Measurements from ENCODE around the gene DDX1.

Gene DDX1

DNA sequence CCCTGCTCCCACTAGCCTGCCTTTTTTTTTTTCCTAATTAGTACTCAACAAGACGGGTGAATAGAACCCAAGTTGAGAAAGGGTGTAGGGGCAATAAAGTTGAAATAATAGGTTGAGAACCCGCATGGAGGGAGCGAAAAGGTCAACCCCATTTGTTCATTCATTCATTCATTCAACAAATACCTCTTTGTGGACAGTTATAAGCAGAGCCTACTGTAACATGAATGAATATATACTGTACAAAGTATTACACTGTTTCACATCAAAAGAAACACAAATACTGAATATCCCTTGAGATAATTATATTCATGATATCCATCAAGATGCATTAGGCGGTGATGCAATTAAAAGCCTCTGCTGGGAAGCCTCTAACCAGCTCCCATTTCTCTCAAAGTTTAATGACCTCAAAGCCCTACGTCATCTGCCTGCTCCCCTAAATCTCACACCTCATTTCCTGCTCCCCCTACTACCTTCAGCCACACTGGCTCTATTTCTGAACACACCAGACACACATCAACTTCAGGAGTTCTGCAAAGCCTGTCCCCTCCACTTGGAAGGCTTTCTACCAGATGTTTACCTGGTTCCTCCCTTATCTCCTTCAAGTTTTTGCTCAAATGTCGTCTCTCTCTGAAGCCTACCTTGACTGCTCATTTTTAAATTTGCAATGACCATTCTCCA is 29.2 kb upstream of the DDX1 start:
- DNase-seq (ENCODE audit: low read depth in 2 of 2), result no peak

GRCh38 chr2:15563227-15564100 is 28.2 kb upstream of the DDX1 start:
- no peak for DNase-seq (ENCODE audit: low read depth in 2 of 2)

DNA sequence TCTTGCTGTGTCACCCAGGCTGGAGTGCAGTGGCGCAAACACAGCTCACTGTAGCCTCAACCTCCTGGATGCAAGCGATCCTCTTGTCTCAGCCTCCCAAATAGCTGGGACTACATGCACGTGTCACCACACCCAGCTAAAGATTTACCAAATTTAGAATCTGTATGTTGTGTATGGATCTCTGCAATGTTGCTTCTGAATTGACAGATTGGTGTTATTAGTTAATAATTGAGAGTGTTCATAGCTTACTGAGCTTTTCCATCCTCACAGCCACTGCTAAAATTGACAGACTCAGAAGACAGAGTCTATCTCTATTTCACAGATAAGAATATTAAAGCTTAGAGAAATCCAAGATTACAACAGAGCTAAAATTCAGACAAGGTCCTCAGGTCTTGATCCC is 26.3 kb upstream of the DDX1 start:
- DNase-seq (ENCODE audit: low read depth in 2 of 2), result no peak

GRCh38 chr2:15565994-15566671 is 25.5 kb upstream of the DDX1 start:
- no peak for DNase-seq (ENCODE audit: low read depth in 2 of 2)

- DNase-seq (ENCODE audit: low read depth in 2 of 2), result no peak
These were observed 24.8 kb upstream of the DDX1 start for GRCh38 chr2:15566912-15567311.

DNA sequence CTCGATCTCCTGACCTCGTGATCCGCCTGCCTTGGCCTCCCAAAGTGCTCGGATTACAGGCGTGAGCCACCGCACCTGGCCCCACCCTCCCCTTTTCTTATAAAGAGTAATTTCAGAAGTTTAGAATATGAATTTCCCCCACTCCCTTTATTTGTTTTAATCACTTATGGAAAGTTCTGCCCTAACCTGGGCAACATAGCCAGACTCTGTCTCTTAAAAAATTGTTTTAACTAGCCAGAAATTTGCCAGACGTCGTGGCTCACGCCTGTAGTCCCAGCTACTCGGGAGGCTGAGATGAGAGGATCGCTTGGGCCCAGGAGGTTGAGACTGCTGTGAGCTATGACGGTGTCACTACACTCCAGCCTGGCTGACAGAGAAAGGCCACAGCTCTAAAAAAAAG is 22.8 kb upstream of the DDX1 start:
- no peak for DNase-seq (ENCODE audit: low read depth in 2 of 2)

- no peak for DNase-seq (ENCODE audit: low read depth in 2 of 2)
These were observed 21.6 kb upstream of the DDX1 start for GRCh38 chr2:15570104-15570503.

GRCh38 chr2:15571729-15572128 is 19.9 kb upstream of the DDX1 start:
- DNase-seq (ENCODE audit: low read depth in 2 of 2), result no peak

- DNase-seq (ENCODE audit: low read depth in 2 of 2), result peak; percentile 64
These were observed 14.5 kb upstream of the DDX1 start for GRCh38 chr2:15577071-15577735.

DNA sequence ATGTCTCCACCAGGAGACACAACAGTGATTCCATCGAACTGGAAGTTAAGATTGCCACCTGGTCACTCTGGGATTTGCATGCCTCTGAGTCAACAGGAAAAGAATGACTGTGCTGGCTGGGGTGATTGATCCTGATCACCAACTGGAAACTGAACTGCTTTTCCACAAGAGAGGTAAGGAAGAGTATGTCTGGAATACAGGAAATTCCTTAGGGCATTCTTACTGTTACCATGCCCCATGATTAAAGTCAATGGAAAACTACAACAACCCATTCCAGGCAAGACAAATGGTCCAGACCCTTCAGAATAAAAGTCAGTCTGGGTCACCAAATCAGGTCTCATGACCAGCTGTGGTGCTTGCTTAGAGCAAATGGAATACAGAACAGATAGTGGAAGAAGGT is 12.0 kb upstream of the DDX1 start:
- DNase-seq (ENCODE audit: low read depth in 2 of 2), result no peak

GRCh38 chr2:15580451-15580850 is 11.2 kb upstream of the DDX1 start:
- no peak for DNase-seq (ENCODE audit: low read depth in 2 of 2)

DNA sequence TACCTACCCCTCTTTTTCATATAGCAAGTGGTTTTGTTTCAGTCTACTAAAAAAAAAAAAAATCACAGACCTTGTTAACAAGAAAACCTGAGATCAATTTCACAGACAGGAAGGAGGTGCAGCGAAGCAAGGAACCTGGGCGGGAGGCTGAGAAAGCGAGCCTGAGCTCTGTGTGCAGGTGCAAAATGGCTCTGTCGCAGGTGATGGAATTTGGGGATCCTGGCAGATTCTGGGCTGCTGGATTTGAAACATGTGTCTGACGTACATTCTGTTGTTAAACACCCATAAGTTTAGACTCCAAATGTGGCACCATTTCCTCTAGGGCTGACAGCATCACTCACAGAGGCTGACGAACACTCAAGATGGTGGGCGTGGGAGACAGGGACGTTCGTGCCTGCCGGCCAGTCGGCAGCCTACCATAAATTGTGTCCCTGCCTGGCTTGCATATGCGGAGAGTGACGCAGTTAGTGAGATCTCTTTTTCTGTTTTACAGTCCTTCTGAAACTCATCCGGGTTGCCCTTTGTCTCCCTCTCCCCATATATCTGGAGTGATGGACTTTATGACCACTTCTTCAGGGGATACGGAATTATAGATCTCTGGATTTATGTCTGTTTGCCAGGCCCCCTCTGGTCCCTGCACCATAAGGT is 8.8 kb upstream of the DDX1 start:
- no peak for DNase-seq (ENCODE audit: low read depth in 2 of 2)

DNA sequence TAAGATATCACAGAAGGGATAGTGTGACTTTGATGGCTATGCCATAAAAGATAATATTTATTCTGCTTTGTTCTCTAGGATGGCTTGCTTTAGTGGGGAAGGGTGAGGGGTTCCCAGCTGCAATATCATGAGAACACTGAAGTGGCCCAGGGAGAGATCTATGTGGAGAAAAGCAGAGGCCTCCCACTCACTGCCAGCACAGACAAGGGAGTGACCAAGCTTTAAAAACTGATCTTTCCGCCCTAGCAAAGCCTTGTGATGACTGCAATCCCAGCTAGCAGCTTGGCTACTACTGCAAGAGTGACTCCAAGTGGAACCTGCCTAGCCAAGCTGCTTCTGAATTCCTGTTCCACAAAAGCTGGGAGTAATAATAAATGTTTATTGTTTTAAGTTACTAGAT is 7.8 kb upstream of the DDX1 start:
- DNase-seq (ENCODE audit: low read depth in 2 of 2), result no peak

GRCh38 chr2:15584316-15584715 is 7.4 kb upstream of the DDX1 start:
- DNase-seq (ENCODE audit: low read depth in 2 of 2), result no peak

GRCh38 chr2:15584767-15585469 is 6.8 kb upstream of the DDX1 start:
- no peak for DNase-seq (ENCODE audit: low read depth in 2 of 2)

GRCh38 chr2:15588329-15588919 is 3.2 kb upstream of the DDX1 start:
- peak in 1 of 2 experiments; percentile 25 for DNase-seq (ENCODE audit: low read depth in 2 of 2)

DNA sequence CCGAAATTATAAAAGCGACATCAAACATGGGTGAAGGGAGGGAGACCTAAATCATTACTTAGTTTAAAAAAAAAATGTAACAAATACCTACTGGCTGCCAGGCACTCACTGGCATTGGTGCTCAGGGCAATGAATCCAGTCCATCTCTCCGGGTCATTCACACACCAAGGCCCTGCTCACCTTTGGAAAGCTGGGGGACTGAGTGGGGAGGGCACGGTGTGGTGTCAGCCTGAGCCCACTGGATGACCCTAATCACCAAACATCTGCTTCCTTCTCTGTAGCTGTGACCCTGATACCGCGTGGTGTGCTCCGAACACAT is 336 bp upstream of the DDX1 start:
- no peak for DNase-seq (ENCODE audit: low read depth in 2 of 2)

GRCh38 chr2:15593327-15593705 is 1.6 kb downstream of the DDX1 start:
- no peak for DNase-seq (ENCODE audit: low read depth in 2 of 2)

- DNase-seq (ENCODE audit: low read depth in 2 of 2), result no peak
These were observed 2.9 kb downstream of the DDX1 start for GRCh38 chr2:15594291-15595256.

All from fibroblast of skin of left quadriceps (primary cell).